DOHH2 (cell line): ENCODE data around the gene MYT1.

Experiments used
- H3F3A ChIP-seq: fragments of 200-600 bp; sonication (generic), shearing (Covaris generic); 2 replicates; pipeline ENCODE4 v1.6.0; 2016; ENCODE audit warnings: antibody characterized with exemption, mild to moderate bottlenecking; ENCODE audit not compliant: control insufficient read depth, insufficient read depth
- H3K27ac ChIP-seq: fragments of 200-600 bp; sonication (generic); 2 replicates; pipeline ENCODE4 v1.5.1; 2014; ENCODE audit warnings: low read depth, mild to moderate bottlenecking, low read length, moderate library complexity
- H3K27me3 ChIP-seq: fragments of 200-600 bp; sonication (generic); 2 replicates; pipeline ENCODE4 v1.6.1; 2014; ENCODE audit warnings: mild to moderate bottlenecking, low read length, mixed read lengths; ENCODE audit not compliant: control insufficient read depth
- H3K36me3 ChIP-seq: fragments of 200-600 bp; sonication (generic); 2 replicates; pipeline ENCODE4 v1.6.1; 2014; ENCODE audit warnings: mild to moderate bottlenecking, low read length, moderate library complexity, mixed read lengths; ENCODE audit not compliant: control insufficient read depth
- H3K4me1 ChIP-seq: fragments of 200-600 bp; sonication (generic); 2 replicates; pipeline ENCODE4 v1.6.1; 2014; ENCODE audit warnings: mild to moderate bottlenecking, low read length, mixed read lengths; ENCODE audit not compliant: control insufficient read depth
- H3K4me2 ChIP-seq: fragments of 200-600 bp; sonication (generic); 2 replicates; pipeline ENCODE4 v1.6.0; 2014; ENCODE audit warnings: mild to moderate bottlenecking, low read length, moderate library complexity
- H3K4me3 ChIP-seq: fragments of 200-600 bp; sonication (generic); 2 replicates; pipeline ENCODE4 v1.5.1; 2014; ENCODE audit warnings: mild to moderate bottlenecking, low read length, mixed read lengths
- H3K79me2 ChIP-seq: fragments of 200-600 bp; sonication (generic); 2 replicates; pipeline ENCODE4 v1.6.1; 2014; ENCODE audit warnings: mild to moderate bottlenecking, low read length, mixed read lengths; ENCODE audit not compliant: control insufficient read depth
- H3K9me2 ChIP-seq: fragments of 200-600 bp; sonication (generic); replicated peaks from 2 replicates; pipeline ENCODE4 v1.6.1; 2014; ENCODE audit warnings: mild to moderate bottlenecking, low read length, mixed read lengths; ENCODE audit not compliant: control insufficient read depth
- H3K9me3 ChIP-seq: fragments of 200-600 bp; sonication (generic); 2 replicates; pipeline ENCODE4 v1.6.1; 2014; ENCODE audit warnings: antibody characterized with exemption, low read length, mixed read lengths; ENCODE audit not compliant: control insufficient read depth, insufficient read depth
- H4K20me1 ChIP-seq: fragments of 200-600 bp; sonication (generic); 2 replicates; pipeline ENCODE4 v1.6.0; 2014; ENCODE audit warnings: low read depth, mild to moderate bottlenecking, antibody characterized with exemption, low read length, moderate library complexity; ENCODE audit not compliant: control insufficient read depth, insufficient read depth
- EZH2phosphoT487 ChIP-seq: fragments of 200-600 bp; sonication (generic); IDR thresholded peaks from 2 replicates; pipeline ENCODE4 v1.6.1; 2017; ENCODE audit warnings: borderline replicate concordance, mild to moderate bottlenecking, antibody characterized with exemption, low read length, moderate library complexity, mixed read lengths
- TF ChIP-seq, protein P1 (sequence below): fragments of 200-600 bp; sonication (generic); IDR thresholded peaks from one replicate; pipeline ENCODE4 v1.5.1; 2014; ENCODE audit warnings: antibody characterized with exemption, mild to moderate bottlenecking, low read depth, low read length; ENCODE audit not compliant: poor library complexity, severe bottlenecking

The MYT1 gene

DNA sequence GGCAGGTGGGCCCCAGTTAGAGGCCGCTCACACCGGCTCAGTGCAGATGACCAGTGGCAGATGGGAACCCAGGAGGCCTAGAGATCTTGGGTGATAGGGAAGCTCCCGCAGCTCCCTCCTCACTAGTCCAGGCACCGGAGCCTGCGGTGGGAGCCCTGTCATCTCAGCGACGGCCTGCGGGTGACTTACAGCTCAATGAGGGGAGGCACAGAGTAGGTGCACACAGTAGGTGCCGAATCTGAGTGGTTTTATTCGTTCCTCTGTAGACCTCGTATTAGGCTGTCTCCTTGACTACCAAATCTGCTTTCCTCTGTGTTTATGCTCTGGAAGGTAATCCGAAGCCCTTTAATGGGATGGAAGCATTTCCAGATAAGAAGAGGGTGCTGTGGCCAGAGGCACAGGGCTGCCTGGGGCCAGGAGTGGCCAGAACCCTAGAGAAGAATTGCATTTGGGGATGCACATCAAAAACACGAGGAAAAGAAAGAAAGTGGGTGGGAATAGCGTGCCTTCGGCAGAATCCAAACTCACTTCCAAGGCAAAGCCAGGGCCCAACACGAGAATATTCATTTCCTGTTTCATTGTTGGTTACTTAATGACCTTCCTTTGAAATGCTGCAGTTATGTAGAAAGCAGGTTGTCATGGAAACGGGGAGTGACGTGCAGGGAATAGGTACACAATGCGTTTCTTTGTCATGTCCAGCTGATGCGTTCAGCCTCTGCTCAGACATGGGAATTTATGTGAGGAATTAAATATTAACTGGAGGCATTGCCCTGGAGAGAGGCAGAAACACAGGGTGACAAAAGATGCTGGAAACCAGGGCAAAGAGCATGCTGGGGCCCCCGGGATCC is 24.7 kb downstream of the MYT1 start:
- Histone ChIP-seq H4K20me1 (no peaks in the 10 kb centered on the region), H3K9me3 (peaks cover 7% of the 10 kb centered on the region; the same call in 1 of the 2 replicates), H3K36me3 (no peaks in the 10 kb centered on the region), H3K27me3 (peaks cover 8% of the 10 kb centered on the region), H3K4me1 (no peaks in the 10 kb centered on the region), H3F3A (no peaks in the 10 kb centered on the region; the same call in 1 of the 2 replicates), H3K4me3 (no peak overlapping the region), H3K4me2 (no peak overlapping the region), H3K79me2 (no peaks in the 10 kb centered on the region), H3K9me2 (no peaks in the 10 kb centered on the region), H3K27ac (no peak overlapping the region)
- TF ChIP-seq, protein P1, sequence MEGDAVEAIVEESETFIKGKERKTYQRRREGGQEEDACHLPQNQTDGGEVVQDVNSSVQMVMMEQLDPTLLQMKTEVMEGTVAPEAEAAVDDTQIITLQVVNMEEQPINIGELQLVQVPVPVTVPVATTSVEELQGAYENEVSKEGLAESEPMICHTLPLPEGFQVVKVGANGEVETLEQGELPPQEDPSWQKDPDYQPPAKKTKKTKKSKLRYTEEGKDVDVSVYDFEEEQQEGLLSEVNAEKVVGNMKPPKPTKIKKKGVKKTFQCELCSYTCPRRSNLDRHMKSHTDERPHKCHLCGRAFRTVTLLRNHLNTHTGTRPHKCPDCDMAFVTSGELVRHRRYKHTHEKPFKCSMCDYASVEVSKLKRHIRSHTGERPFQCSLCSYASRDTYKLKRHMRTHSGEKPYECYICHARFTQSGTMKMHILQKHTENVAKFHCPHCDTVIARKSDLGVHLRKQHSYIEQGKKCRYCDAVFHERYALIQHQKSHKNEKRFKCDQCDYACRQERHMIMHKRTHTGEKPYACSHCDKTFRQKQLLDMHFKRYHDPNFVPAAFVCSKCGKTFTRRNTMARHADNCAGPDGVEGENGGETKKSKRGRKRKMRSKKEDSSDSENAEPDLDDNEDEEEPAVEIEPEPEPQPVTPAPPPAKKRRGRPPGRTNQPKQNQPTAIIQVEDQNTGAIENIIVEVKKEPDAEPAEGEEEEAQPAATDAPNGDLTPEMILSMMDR = no peak
- no peak for TF ChIP-seq EZH2phosphoT487

DNA sequence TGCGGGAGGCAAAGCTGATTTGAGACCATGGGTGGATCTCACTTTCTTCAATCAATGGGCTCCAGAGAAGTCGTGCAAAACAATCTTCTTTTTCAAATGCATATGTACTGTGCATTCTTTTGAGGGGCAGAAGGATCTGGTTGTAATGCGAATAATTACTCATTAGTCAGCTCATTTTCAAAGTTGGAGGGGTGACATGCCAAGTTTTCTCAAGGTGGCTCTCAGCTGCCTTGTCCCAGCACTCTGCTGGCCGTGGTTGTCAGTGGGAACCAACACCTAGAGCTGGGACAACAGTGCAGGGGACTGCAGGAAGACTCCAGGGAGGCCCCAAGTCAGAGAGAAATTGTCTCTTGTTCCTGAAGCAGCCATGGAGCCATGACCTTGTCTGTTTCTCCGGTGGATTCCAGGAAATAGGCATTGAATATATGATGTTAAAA is 25.3 kb downstream of the MYT1 start:
- TF ChIP-seq, protein P1 = no peak
- TF ChIP-seq EZH2phosphoT487 = no peak
- peaks cover 7% of the 10 kb centered on the region; the same call in 1 of the 2 replicates for H3K9me3 ChIP-seq
- H3K27ac ChIP-seq = no peak overlapping the region
- no peaks in the 10 kb centered on the region; the same call in 1 of the 2 replicates for H3F3A ChIP-seq
- H3K4me2 ChIP-seq = no peak overlapping the region
- H3K4me1 ChIP-seq = no peaks in the 10 kb centered on the region
- no peaks in the 10 kb centered on the region for H3K79me2 ChIP-seq
- no peak overlapping the region for H3K4me3 ChIP-seq
- H3K9me2 ChIP-seq = no peaks in the 10 kb centered on the region
- H4K20me1 ChIP-seq = no peaks in the 10 kb centered on the region
- H3K36me3 ChIP-seq = no peaks in the 10 kb centered on the region
- peaks cover 8% of the 10 kb centered on the region for H3K27me3 ChIP-seq

DNA sequence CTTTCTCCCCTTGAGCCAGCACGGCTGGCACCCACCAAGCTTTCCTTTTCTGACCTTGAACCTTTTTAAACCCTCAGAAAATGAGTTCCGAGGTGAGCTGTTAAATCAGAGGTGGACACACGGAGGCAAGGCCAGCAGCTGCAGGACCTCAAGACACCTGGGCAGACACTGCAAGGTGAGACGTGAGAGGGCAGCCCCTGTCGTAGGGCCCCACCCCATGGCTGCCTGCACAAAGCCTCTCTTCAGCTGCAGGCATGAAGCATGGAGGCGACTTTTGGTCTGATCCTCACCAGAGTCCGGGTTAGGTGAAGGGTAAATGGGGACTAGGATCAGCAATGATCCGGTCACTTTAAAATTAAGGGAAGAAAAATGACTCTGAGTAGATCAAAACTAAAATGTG is 25.7 kb downstream of the MYT1 start:
- no peaks in the 10 kb centered on the region for H3K9me2 ChIP-seq
- no peaks in the 10 kb centered on the region for H4K20me1 ChIP-seq
- no peaks in the 10 kb centered on the region; the same call in 1 of the 2 replicates for H3F3A ChIP-seq
- no peak overlapping the region for H3K4me3 ChIP-seq
- H3K27me3 ChIP-seq = peaks cover 8% of the 10 kb centered on the region
- no peak overlapping the region for H3K4me2 ChIP-seq
- H3K36me3 ChIP-seq = no peaks in the 10 kb centered on the region
- peaks cover 7% of the 10 kb centered on the region; the same call in 1 of the 2 replicates for H3K9me3 ChIP-seq
- no peaks in the 10 kb centered on the region for H3K4me1 ChIP-seq
- no peaks in the 10 kb centered on the region for H3K79me2 ChIP-seq
- TF ChIP-seq EZH2phosphoT487 = no peak
- TF ChIP-seq, protein P1 = no peak
- no peak overlapping the region for H3K27ac ChIP-seq
